Measurements from ENCODE around the gene AFF3.
"Not testable (repeated sequence)": the region's sequence is repeated elsewhere in the genome, so short reads cannot be mapped to it uniquely, and the experiment has no call there.

The AFF3 gene

GRCh38 chr2:99663641-99664040 lies 478.7 kb downstream of the AFF3 start:
- no peak overlapping the region for H3K27ac ChIP-seq
- H3K36me3 ChIP-seq: no peaks in the 10 kb centered on the region

GRCh38 chr2:99662761-99663341 lies 479.5 kb downstream of the AFF3 start:
- H3K36me3 ChIP-seq: no peaks in the 10 kb centered on the region
- no peak overlapping the region for H3K27ac ChIP-seq
- H3K9me3 ChIP-seq: no peaks in the 10 kb centered on the region
- H3K4me1 ChIP-seq (ENCODE audit: control insufficient read depth in 1 of 2, insufficient read depth in 1 of 2, low read depth in 1 of 2, low read length in 1 of 2): peaks cover 0 to 8% of the 10 kb centered on the region in 2 experiments
- no peak for TF ChIP-seq CTCF (IDR thresholded peaks at IDR 0.05)
- no peaks in the 10 kb centered on the region for H3K27me3 ChIP-seq
- H3K4me3 ChIP-seq (ENCODE audit: low read depth in 1 of 2, low read length in 1 of 2): no peak overlapping the region

More at GRCh38 chr2:99663641-99664040, 478.7 kb downstream of the AFF3 start:
- Histone ChIP-seq H3K27me3 (no peaks in the 10 kb centered on the region), H3K4me1 (ENCODE audit: control insufficient read depth in 1 of 2, insufficient read depth in 1 of 2, low read depth in 1 of 2, low read length in 1 of 2) (peaks cover 0 to 8% of the 10 kb centered on the region in 2 experiments), H3K9me3 (no peaks in the 10 kb centered on the region), H3K4me3 (ENCODE audit: low read depth in 1 of 2, low read length in 1 of 2) (no peak overlapping the region)
- TF ChIP-seq CTCF (IDR thresholded peaks at IDR 0.05): no peak

- H3K27me3 ChIP-seq; H3K4me1 ChIP-seq (ENCODE audit: control insufficient read depth in 1 of 2, insufficient read depth in 1 of 2, low read depth in 1 of 2, low read length in 1 of 2); H3K36me3 ChIP-seq; H3K4me3 ChIP-seq (ENCODE audit: low read depth in 1 of 2, low read length in 1 of 2); H3K9me3 ChIP-seq; H3K27ac ChIP-seq: not testable (repeated sequence)
These were observed 480.6 kb downstream of the AFF3 start for GRCh38 chr2:99661761-99662160.

GRCh38 chr2:99660616-99661406 lies 481.6 kb downstream of the AFF3 start:
- no peak for TF ChIP-seq CTCF (IDR thresholded peaks at IDR 0.05)
- no peaks in the 10 kb centered on the region for H3K27me3 ChIP-seq
- no peaks in the 10 kb centered on the region for H3K36me3 ChIP-seq
- no peak overlapping the region for H3K4me3 ChIP-seq (ENCODE audit: low read depth in 1 of 2, low read length in 1 of 2)
- no peak overlapping the region for H3K27ac ChIP-seq
- peaks cover 0 to 8% of the 10 kb centered on the region in 2 experiments for H3K4me1 ChIP-seq (ENCODE audit: control insufficient read depth in 1 of 2, insufficient read depth in 1 of 2, low read depth in 1 of 2, low read length in 1 of 2)
- H3K9me3 ChIP-seq: no peaks in the 10 kb centered on the region

GRCh38 chr2:99659874-99660273 lies 482.5 kb downstream of the AFF3 start:
- Histone ChIP-seq H3K27ac (no peak overlapping the region), H3K27me3 (no peaks in the 10 kb centered on the region), H3K9me3 (no peaks in the 10 kb centered on the region), H3K4me3 (ENCODE audit: low read depth in 1 of 2, low read length in 1 of 2) (no peak overlapping the region), H3K36me3 (no peaks in the 10 kb centered on the region), H3K4me1 (ENCODE audit: control insufficient read depth in 1 of 2, insufficient read depth in 1 of 2, low read depth in 1 of 2, low read length in 1 of 2) (peaks cover 0 to 8% of the 10 kb centered on the region in 2 experiments)
- no peak for TF ChIP-seq CTCF (IDR thresholded peaks at IDR 0.05)

- Histone ChIP-seq H3K27ac (no peak overlapping the region), H3K4me3 (ENCODE audit: low read depth in 1 of 2, low read length in 1 of 2) (no peak overlapping the region), H3K4me1 (ENCODE audit: control insufficient read depth in 1 of 2, insufficient read depth in 1 of 2, low read depth in 1 of 2, low read length in 1 of 2) (peaks cover 0 to 8% of the 10 kb centered on the region in 2 experiments), H3K36me3 (no peaks in the 10 kb centered on the region), H3K9me3 (no peaks in the 10 kb centered on the region), H3K27me3 (no peaks in the 10 kb centered on the region)
- TF ChIP-seq CTCF (IDR thresholded peaks at IDR 0.05): no peak
These were observed 484.6 kb downstream of the AFF3 start for GRCh38 chr2:99657691-99658258.
